Left ventricle myocardium inferior (tissue), 1 donor: Measurements from ENCODE around the gene NUDT9. TPM values are rescaled to one million over a fixed set of nuclear protein-coding genes. Genes with fewer than 3 reads are reported as not detected.
"Not testable (repeated sequence)": the region's sequence is repeated elsewhere in the genome, so short reads cannot be mapped to it uniquely, and the experiment has no call there.

Source experiments
- DNase-seq: peaks from one replicate; pipeline ENCODE4 v3.0.0-alpha.2; 2020
- H3K27ac ChIP-seq: fragments of 200-600 bp; replicated peaks from 2 replicates; pipeline ENCODE4 v1.8.0; 2021
- H3K27me3 ChIP-seq: fragments of 200-600 bp; 2 replicates; pipeline ENCODE4 v1.8.0; 2021; ENCODE audit warnings: low read depth
- H3K36me3 ChIP-seq: fragments of 200-600 bp; 2 replicates; pipeline ENCODE4 v1.8.0; 2021
- H3K4me1 ChIP-seq: fragments of 200-600 bp; 2 replicates; pipeline ENCODE4 v1.8.0; 2021
- H3K4me3 ChIP-seq: fragments of 200-600 bp; 2 replicates; pipeline ENCODE4 v1.8.0; 2021; ENCODE audit warnings: mild to moderate bottlenecking, moderate library complexity
- H3K9me3 ChIP-seq: fragments of 200-600 bp; replicated peaks from 2 replicates; pipeline ENCODE4 v1.8.0; 2021
- intact Hi-C: fragments of 100-400 bp; cut with micrococcal nuclease; formaldehyde crosslinking; loops from one replicate; pipeline ENCODE4 v1.11.0; 2022
- total RNA-seq: library from RNA; stranded (reverse); fragmentation: NEBNext Ultra II Directional; extraction: Animal tissue kit (Norgen Biotek cat#: 25700); gene quantifications from one replicate; pipeline ENCODE4 v1.2.1, GENCODE V29; 2021
- TF ChIP-seq, protein P1 (sequence below): fragments of 200-600 bp; IDR thresholded peaks from 2 replicates; pipeline ENCODE4 v1.8.0; 2021; ENCODE audit warnings: antibody characterized with exemption, mild to moderate bottlenecking, borderline replicate concordance
- donor health status: DM: no; HTN: yes; CAD: no; lungs with severe emphysema.

NUDT9 gene
- total RNA-seq, 1 donor from 2014 or later: 29.2 TPM

DNA sequence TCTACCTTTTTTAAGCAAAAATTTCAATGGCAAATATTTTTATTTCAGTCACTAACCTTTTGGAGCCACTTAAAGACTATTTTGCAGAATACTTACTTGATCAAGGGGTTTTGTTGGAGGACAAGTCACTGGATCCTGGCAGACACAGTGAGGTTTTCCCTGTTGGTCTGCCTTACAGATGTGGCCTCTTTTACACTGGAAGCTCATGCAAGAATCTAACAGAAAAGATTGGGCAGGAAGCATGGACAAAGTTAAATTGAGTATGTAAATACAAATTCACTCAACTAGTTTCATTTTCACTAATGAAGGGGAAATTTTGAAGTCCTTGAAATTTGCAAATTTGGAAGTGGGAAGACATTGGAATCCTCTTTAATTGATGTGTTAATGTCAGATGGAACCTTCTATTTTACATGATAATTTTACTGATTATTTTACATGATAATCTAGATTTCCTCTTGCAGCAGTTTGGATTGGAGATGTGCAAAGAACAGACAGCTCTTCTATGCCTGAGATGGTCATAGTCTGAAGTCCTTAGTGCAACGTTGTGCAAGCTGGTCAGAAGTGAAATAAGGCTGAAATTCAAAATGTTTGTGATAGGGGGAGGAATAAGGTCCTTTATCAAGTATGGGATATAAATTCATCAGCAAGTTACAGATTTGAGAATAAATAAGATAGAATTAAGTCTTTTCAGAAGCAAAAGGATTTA, 68.4 kb downstream of the NUDT9 start:
- intact Hi-C loops: no loop called here
- H3K36me3 ChIP-seq: peaks cover 98% of the 10 kb centered on the region
- TF ChIP-seq, protein P1, sequence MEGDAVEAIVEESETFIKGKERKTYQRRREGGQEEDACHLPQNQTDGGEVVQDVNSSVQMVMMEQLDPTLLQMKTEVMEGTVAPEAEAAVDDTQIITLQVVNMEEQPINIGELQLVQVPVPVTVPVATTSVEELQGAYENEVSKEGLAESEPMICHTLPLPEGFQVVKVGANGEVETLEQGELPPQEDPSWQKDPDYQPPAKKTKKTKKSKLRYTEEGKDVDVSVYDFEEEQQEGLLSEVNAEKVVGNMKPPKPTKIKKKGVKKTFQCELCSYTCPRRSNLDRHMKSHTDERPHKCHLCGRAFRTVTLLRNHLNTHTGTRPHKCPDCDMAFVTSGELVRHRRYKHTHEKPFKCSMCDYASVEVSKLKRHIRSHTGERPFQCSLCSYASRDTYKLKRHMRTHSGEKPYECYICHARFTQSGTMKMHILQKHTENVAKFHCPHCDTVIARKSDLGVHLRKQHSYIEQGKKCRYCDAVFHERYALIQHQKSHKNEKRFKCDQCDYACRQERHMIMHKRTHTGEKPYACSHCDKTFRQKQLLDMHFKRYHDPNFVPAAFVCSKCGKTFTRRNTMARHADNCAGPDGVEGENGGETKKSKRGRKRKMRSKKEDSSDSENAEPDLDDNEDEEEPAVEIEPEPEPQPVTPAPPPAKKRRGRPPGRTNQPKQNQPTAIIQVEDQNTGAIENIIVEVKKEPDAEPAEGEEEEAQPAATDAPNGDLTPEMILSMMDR: no peak
- H3K9me3 ChIP-seq: peaks cover 13% of the 10 kb centered on the region
- no peak for DNase-seq
- peaks cover 53% of the 10 kb centered on the region for H3K4me1 ChIP-seq
- no peak overlapping the region for H3K4me3 ChIP-seq
- no peaks in the 10 kb centered on the region for H3K27me3 ChIP-seq
- peak overlapping the region; percentile 81 for H3K27ac ChIP-seq

DNA sequence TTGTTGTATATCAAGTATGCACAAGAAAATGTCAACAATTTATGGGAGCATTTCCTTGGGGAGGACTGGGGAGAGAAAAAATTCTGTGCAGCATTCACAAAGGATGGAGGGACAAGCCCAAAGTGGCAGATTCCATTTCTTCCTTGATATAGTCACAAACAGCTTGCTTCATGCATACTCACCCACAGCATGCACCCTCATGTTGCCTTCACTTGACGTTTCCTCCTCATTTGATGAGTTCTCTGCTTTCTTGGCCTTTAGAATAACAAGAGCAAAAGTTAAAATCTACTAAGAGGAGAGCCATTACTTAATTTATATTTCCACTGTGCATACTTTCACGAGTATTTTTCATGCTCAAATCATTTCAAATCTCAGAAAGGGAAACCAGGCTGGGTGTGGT, 69.1 kb downstream of the NUDT9 start:
- Histone ChIP-seq H3K27me3 (no peaks in the 10 kb centered on the region), H3K4me1 (peaks cover 53% of the 10 kb centered on the region), H3K9me3 (peaks cover 11% of the 10 kb centered on the region), H3K27ac (peak overlapping the region; percentile 81), H3K36me3 (peaks cover 97% of the 10 kb centered on the region), H3K4me3 (no peak overlapping the region)
- intact Hi-C loops: no loop called here
- TF ChIP-seq, protein P1: no peak
- DNase-seq: no peak

DNA sequence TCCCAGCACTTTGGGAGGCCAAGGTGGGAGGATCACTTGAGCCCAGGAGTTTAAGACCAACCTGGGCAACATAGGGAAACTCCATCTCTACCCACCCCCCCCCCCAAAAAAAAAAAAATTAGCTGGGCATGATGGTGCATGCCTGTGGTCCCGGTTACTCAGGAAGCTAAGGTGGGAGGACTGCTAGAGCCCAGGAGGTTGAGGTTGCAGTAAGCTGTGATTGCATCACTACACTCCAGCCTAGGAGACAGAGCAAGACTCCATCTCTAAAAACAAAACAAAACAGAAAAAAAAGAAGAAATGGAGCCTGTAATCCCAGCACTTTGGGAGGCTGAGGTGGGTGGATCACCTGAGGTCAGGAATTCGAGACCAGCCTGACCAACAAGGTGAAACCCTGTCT, 69.5 kb downstream of the NUDT9 start:
- H3K27ac ChIP-seq: peak overlapping the region; percentile 81
- peaks cover 53% of the 10 kb centered on the region for H3K4me1 ChIP-seq
- intact Hi-C loops: not testable (repeated sequence)

DNA sequence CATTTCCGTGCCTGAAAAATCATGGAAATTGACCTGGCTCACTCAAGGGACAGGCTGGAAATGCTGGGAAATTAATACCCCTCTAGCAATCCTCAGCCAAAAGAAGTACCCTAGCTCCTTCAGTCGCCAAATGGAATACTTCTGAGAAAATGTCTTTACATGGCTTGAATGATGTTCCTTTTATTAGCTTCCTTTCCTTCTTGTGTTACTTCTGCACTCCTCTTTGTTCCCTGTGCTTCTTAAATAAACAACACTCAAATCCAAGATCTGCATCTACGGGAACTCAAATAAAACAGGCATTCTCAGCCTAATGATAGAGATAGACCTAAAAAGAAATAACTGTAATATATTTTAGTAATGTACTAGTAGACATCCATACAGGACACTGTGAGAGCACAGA, 70.7 kb downstream of the NUDT9 start:
- DNase-seq: no peak
- Histone ChIP-seq H3K9me3 (peaks cover 4% of the 10 kb centered on the region), H3K36me3 (peaks cover 97% of the 10 kb centered on the region), H3K4me3 (no peak overlapping the region), H3K27ac (peak overlapping the region; percentile 81), H3K27me3 (no peaks in the 10 kb centered on the region), H3K4me1 (peaks cover 65% of the 10 kb centered on the region)
- intact Hi-C loops: no loop called here
- TF ChIP-seq, protein P1: no peak

More for the DNA sequence above, 69.5 kb downstream of the NUDT9 start:
- Histone ChIP-seq H3K9me3 (peaks cover 11% of the 10 kb centered on the region), H3K36me3 (peaks cover 98% of the 10 kb centered on the region)
- H3K4me3 ChIP-seq, H3K27me3 ChIP-seq, DNase-seq: not testable (repeated sequence)

DNA sequence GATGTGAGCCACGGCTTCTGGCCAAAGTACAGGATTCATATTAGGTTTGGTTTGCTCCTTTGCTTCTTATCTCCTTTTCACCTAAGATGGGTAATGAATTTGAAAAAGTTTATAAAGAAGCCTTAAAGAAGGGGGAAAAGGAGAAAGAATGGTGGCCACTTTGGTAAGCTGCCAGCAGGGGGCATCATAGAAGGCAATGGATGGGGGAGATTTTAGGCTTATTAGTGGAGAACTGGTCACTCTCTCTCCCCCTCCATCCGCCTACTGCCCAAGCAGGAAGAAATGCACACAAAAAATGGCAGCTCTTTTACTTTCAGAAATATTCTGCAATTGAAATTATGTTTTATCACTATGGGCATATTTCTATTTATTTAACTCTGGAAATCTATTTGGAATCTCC, 74.8 kb downstream of the NUDT9 start:
- peaks cover 69% of the 10 kb centered on the region for H3K4me1 ChIP-seq
- intact Hi-C loops: no loop called here
- H3K27me3 ChIP-seq: no peaks in the 10 kb centered on the region
- H3K4me3 ChIP-seq: no peak overlapping the region
- H3K27ac ChIP-seq: peak overlapping the region; percentile 69
- TF ChIP-seq, protein P1: peak; percentile 42
- H3K9me3 ChIP-seq: no peaks in the 10 kb centered on the region
- no peak for DNase-seq
- H3K36me3 ChIP-seq: peaks cover 70% of the 10 kb centered on the region

DNA sequence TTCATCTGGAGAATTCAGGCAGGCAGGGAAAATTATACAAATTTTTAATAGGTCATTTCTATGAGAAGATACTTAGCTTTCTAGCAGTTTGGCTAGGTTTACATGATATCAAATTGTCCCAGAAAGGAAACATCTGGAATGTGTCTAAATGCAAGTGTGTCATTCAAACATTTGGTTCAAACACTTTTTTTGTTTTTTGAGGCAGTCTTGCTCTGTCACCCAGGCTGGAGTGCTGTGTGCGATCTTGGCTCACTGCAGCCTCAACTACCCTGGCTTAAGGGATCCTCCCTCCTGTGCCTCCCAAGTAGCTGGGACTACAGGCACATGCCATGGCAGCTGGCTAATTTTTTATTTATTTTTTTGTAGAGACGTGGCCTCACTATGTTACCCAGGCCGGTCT, 75.2 kb downstream of the NUDT9 start:
- H3K27me3 ChIP-seq: no peaks in the 10 kb centered on the region
- peak overlapping the region; percentile 69 for H3K27ac ChIP-seq
- peaks cover 65% of the 10 kb centered on the region for H3K36me3 ChIP-seq
- no peak for DNase-seq
- H3K4me3 ChIP-seq: no peak overlapping the region
- intact Hi-C loops: no loop called here
- peaks cover 69% of the 10 kb centered on the region for H3K4me1 ChIP-seq
- TF ChIP-seq, protein P1: no peak
- no peaks in the 10 kb centered on the region for H3K9me3 ChIP-seq
